NCI-H1417 (cell line): ENCODE results near the gene STPG2.

Experiments
- DNase-seq, 3 experiments: peaks; one replicate each; lab custom pipeline; 2025; lab: John Stamatoyannopoulos, UW

Gene STPG2

DNA sequence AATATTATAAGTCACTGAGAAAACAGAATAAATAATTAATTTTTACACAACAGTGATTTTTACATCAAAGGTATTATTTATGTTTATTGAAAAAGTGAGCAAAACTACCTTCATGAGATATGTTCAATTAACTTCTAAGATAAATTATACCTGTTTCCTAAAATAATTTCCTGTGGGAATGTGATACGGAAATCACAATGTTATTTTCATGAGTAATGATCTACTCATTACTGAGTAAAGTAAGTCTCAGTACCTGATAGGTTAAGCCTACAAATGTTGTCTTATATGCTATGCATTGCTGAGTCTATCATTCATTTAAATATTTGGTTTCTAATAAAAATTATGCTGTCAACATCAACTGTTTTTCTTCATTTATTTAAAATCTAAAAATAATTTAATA is 324.0 kb downstream of the STPG2 start:
- no peak for DNase-seq

DNA sequence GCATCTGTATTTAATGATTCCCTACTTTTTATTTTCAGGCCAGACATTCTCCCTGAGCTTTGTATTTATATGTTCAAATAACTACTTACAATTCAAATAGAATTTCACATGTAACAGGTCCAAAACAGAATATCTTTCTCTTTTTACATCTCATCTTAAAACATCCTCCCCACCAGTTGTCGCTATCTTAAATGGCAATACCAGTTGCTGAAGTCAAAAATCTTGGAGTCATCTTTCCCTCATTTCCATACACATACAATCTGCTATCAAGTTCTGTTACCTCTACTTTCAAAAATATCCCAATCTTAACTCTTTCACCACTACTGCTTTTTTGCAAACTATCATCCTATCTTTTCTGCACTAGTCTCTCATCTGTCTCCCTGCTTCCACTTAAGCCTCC is 330.5 kb downstream of the STPG2 start:
- no peak for DNase-seq

DNA sequence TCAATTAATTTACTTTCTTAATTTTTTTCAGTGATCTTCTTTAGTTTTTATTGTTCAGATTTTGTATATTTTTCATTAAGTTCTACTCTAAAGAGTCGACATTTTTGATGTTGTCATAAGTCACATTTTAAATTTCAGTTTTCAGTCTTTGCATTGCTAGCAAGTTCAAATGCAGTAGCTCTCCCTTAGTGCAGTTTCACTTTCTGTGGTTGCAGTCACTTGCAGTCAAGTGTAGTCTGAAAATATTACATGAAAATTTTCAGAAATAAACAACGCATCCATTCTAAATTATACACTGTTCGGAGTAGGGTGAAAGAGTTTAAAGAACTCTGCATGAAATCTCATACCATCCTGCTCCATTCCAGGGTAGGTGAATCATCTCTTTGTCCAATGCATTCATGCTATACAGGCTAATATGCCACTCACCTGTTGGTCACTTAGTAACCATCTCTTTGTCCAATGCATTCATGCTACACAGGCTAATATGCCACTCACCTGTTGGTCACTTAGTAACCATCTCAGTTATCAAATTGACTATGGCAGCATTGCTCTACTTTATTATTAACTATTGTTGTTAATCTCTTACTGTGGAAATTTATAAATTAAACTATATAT is 356.9 kb downstream of the STPG2 start:
- no peak for DNase-seq

DNA sequence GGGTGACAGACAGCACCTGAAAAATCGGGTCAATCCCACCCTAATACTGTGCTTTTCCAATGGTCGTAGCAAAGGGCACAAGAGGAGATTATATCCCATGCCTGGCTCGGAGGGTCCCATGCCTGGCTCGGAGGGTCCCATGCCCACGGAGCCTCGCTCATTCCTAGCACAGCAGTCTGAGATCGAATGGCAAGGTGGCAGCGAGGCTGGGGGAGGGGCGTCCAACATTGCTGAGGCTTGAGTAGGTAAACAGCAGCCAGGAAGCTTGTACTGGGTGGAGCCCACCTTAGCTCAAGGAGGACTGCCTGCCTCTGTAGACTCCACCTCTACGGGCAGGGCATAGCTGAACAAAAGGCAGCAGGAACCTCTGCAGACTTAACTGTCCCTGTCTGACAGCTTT is 365.1 kb downstream of the STPG2 start:
- DNase-seq, result no peak

- no peak for DNase-seq
Measured at GRCh38 chr4:97774347-97774989, 368.8 kb downstream of the STPG2 start.

DNA sequence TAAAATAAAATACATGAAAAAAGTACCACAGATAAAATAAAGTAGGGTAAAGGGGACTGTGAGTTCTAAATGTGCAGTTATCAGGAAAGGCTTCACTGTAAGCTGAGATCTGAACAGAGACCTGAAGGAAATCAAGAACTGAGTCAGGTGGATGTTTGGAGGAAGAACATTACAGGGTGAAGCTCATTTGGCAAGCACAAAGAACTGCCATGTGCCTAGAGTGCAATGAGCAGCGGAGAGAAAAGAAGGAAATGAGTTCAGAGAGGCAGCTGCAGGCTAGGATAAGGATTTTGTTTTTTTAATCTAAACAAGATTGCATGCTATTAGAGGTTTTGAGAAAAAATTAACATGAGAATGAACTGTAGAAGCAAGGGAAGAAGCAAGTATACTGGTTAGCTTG is 373.1 kb downstream of the STPG2 start:
- no peak for DNase-seq

- DNase-seq, result no peak
Measured at GRCh38 chr4:97762115-97762512, 381.2 kb downstream of the STPG2 start.

DNA sequence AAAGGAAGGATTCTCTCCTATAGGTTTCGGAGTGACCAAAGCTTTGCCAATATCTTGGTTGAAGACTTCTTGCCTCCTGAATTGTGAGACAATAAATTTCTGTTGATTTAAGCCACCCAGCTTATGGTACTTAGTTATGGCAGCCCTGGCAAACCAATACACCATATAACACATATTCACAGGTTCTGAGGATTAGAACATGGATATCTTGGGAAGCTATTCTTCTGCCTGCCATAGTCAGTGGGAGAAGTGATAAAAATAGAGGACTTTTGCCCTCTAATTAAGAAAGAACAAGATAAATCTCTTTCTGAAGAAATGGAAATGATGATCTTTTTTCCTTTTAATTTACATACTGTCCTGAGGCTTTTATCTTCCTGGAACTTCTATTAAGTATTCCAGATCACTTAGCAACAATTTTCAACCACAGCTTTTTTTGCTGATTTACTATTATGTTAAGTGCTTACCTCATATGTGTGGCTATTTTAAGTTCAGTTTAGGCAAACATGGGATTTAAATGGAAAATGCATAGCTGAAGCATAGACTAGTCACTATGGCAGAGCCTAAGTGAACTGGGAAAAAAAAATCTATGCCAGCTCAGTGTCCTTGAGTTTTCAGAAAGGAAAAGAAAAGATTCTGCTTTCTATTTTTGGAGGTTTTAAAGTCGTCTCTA is 381.7 kb downstream of the STPG2 start:
- DNase-seq, result no peak

DNA sequence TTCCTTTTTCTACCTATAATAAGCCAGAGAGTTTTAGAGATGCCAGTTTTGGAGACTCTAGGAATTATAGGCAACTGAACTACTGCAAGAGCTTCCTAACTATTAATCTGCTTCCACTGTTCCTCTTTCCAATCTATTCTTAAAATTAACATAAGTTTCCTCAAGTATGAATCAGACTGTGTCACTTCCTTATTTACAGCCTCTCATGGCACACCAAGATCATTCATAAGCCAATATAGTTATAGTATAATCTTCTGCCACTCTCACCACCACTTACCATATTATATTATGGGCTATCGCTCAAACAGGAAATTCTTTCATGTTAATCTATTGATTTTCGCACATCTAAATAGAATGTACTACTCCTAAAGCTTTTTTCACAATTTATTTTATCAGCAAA is 383.5 kb downstream of the STPG2 start:
- DNase-seq, result no peak

- DNase-seq, result no peak
Measured at GRCh38 chr4:97752599-97752998, 390.7 kb downstream of the STPG2 start.

DNA sequence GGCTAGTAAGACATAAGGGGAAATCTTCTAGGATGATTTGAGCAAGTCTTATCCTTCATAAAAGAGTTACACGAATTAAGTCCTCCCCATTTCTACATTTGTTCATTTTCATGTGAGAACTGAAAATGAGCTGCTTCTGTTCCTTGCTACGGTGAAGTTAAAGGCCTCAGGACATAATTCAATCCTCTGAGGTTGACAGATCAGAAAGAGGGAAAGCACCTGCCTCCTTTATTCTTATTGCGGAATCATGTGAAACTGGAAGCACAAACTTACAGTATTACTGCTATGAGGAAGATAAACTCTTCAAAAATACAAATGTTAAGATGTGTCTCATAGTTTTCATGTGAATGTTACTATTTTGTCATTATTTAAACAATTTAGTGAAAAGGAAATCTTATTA is 395.3 kb downstream of the STPG2 start:
- no peak for DNase-seq

- peak; percentile 3 to 89 (median 49) for DNase-seq
Measured at GRCh38 chr4:97720869-97721432, 422.3 kb downstream of the STPG2 start.

DNA sequence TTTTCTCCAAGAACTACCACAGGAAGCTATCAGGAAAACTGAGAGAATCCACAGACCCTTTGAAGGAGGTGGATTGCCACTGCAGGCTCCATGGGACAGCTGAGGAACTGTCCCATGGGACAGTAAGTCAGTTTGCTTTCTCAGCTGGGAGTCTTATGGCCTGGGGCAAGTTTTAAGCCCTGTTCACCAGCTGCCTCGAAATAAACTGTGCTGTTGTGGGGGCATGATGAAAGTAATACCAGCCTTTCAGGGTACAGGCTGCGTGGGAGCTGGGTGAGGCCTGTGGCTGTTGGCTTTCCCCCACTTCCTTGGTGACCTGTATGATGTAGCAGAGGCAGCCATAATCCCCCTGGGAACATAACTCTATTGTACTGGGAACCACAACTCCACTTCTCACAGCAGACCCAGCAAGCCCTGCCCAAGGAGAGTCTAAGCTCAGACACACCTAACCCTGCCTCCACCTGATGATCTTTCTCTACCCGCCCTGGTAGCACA is 452.1 kb downstream of the STPG2 start:
- DNase-seq, result no peak

DNA sequence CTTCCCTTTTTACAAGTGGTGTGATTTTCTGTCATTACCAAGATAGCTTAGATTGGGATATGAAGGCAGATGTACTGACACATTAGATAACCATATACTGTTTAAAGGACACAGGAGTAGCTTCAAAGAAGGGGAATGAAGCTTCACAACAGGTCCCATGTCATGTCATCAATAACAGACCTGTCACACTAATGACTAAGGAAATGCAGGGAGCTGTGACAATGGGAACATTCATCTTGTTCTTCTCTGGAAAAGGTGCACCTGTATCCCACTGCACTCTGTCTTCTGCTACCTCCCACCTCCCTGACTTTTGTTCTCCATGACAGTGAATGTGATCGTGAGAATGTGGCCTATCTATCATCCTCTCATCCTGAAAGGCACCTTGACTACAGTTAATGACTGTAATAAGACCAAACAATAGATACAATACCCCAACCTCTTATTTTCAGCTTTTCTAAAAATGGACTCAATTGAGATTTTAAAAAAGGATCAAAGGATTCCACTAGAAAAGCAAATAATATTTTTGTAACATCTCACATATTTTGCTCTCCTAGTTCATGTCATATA is 472.5 kb downstream of the STPG2 start:
- DNase-seq, result peak; percentile 7 to 86 (median 35)

DNA sequence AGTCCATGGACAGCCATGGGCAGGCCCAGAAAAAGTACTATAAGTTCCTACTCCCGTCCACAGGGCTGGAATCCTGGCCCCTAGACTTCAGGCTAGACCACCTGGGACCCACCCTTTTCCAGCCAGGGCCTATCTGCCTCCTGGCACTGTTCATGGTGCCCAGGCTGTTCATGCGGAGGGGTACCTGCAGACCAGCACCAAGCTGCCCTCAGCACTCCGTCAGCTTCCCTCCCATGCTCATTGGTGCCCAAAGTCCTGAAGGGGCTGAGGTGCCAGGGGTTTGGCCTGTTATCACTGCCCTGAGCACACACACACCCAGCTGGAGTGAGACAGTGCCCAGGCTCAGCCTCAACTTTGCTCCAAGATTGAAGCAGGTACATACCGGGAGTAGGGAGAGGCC is 477.7 kb downstream of the STPG2 start:
- no peak for DNase-seq

DNA sequence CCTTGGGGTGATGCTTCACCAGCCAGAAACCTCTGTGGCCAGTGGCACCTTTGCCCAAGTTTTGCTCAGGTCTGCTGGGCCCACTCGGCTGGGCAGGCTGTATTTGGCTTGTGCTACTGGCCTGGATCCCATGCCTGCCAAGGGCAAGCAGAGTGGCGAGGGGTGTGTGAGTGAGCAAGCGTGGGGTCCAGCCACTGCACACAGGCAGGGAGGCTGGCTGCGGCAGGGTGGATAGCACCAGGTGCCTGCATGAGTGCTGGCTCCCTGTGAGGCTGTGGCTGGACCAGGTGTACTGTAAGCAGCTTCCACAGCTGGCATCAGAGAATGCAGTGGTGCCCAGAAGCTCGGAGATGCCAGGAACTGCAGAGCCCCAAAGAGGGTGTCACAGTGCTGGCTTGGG is 478.5 kb downstream of the STPG2 start:
- no peak for DNase-seq

DNA sequence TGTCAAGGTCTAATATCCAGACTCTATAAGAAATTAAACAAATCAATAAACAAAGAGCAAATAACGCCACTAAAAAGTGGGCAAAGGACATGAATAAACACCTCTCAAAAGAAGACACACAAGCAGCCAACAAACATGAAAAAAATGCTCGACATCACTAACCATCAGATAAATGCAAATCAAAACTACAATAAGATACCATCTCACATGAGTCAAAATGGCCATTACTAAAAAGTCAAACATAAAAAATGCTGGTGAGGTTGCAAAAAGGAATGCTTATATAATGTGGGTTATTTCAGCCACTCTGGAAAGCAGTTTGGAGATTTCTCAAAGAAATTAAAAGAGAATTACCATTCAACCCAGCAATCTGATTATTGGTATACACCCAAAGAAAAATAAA is 481.1 kb downstream of the STPG2 start:
- DNase-seq, result no peak

DNA sequence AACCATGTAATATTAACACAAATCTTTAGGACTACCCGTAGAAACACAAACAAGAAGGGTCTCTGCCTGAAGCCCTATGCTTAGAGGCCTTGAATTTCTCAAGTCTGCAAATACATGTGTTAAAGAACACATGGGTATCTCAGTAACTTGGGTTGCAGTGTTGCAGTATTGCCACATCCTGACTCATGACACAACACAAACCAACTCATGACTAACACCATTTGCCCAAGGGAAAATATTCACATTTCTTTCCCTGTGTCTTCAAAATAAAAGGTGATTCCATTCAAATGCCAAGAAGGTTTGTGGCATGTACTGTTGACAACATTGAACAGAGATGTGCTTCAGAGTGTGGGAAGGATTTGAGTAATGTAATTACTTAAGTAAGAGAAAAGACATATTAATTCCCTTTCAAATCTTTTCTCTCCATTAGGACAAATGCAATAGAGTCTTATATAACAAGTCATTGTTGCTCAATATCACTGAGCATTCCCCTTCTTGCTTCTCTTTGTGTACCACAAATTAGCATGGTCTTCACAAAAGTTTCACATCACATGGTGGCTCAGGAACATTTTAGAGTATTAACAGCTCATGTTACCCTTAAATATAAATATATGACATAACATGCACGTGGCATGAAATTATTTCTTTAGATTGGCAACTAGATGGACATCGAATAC is 487.1 kb downstream of the STPG2 start:
- DNase-seq, result no peak

DNA sequence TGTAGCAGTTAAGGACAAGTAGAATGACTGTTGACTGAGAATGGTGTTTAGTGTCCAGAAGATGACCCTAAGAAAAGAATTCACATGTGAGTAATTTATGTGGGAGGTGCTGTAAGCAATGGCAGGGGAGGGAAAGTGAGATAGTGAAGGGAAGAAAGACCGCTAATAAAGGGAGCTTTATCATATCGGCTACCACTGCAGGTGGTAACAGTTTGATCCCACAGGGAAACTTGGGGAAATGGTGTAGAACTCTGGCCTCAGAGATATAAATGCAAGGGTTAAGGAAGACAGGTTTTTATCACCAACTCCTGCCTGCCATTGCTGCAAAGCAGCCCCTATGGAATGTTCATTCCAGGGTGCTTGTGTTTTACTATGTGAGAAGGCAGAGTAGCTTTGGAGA is 489.6 kb downstream of the STPG2 start:
- no peak for DNase-seq

GRCh38 chr4:97646997-97647396 is 496.3 kb downstream of the STPG2 start:
- no peak for DNase-seq

GRCh38 chr4:97645071-97645821 is 498.0 kb downstream of the STPG2 start:
- peak in 2 of 3 experiments; percentile 10 to 65 for DNase-seq
